Measurements from ENCODE around the gene ZBTB8B.
A peak's percentile ranks its signal among the peaks of the same experiment; 100 is the strongest.
"Not testable (repeated sequence)": the region's sequence is repeated elsewhere in the genome, so short reads cannot be mapped to it uniquely, and the experiment has no call there.

ZBTB8B gene

DNA sequence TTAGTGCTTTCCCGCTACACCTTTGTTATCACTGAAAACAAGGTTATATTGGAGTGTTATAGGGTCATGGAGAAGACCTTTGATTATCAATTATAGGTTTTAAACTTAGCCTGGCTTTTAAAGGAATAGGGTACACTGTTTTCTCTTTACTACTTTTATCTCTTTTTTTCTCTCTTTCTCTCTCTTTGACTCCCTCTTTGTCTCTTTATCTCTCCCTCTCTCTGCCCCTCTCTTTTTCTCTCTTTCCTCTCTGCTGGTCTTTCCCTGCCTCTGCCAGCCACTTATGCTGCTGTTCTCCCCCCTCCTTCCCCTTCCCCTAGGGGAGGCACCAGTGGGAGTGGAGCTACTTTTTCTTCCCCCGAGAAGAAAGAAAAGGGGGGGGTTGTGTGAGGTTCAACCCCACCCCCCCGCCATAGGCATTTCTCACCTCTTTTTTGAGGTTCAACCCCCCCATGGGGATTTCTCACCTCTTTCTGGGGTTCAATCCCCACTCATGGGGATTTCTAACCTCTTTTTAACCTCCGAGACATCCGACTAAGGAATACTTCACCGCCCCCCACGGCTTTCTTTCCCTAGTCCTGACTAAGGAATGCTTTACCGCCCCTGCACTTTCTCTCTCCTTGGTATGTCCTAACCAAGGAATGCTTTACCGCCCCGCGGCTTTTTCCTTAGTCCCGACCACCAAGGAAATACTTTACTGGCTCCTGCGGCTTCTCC lies 17.2 kb upstream of the ZBTB8B start:
- TF ChIP-seq, protein P1, sequence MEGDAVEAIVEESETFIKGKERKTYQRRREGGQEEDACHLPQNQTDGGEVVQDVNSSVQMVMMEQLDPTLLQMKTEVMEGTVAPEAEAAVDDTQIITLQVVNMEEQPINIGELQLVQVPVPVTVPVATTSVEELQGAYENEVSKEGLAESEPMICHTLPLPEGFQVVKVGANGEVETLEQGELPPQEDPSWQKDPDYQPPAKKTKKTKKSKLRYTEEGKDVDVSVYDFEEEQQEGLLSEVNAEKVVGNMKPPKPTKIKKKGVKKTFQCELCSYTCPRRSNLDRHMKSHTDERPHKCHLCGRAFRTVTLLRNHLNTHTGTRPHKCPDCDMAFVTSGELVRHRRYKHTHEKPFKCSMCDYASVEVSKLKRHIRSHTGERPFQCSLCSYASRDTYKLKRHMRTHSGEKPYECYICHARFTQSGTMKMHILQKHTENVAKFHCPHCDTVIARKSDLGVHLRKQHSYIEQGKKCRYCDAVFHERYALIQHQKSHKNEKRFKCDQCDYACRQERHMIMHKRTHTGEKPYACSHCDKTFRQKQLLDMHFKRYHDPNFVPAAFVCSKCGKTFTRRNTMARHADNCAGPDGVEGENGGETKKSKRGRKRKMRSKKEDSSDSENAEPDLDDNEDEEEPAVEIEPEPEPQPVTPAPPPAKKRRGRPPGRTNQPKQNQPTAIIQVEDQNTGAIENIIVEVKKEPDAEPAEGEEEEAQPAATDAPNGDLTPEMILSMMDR (IDR thresholded peaks at IDR 0.05; ENCODE audit: insufficient read depth, low read depth, low read length, missing control alignments), result no peak
- H3K4me3 ChIP-seq (ENCODE audit: low read length), result peak overlapping the region; percentile 20
- peak; percentile 38 for DNase-seq (ENCODE audit: low read depth)

DNA sequence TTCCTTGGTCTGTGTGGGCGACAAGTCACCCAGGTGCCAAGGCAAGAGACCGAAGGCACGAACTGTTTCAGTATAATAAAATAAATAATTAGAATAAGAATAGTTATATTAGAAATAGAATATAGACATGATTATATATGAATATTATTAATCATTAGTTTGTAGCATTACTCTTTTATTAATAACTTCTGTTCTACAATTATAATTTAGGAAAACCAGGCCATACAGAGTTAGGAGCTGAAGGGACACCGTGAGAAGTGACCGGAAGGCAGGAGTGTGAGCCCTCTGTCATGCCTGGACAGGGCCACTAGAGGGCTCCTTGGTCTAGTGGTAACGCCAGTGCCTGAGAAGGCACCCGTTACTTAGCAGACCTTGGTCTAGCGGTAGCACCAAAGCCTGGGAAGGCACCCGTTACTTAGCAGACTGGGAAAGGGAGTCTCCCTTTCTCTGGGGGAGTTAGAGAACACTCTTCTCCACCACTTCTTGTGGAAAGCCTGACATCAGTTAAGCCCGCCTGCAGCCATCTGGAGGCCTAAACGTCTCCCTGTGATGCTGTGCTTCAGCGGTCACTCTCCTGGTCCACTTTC lies 16.6 kb upstream of the ZBTB8B start:
- peak; percentile 70 for DNase-seq (ENCODE audit: low read depth)
- TF ChIP-seq, protein P1 (IDR thresholded peaks at IDR 0.05; ENCODE audit: insufficient read depth, low read depth, low read length, missing control alignments), result peak; percentile 84
- peak overlapping the region; percentile 20 for H3K4me3 ChIP-seq (ENCODE audit: low read length)

DNA sequence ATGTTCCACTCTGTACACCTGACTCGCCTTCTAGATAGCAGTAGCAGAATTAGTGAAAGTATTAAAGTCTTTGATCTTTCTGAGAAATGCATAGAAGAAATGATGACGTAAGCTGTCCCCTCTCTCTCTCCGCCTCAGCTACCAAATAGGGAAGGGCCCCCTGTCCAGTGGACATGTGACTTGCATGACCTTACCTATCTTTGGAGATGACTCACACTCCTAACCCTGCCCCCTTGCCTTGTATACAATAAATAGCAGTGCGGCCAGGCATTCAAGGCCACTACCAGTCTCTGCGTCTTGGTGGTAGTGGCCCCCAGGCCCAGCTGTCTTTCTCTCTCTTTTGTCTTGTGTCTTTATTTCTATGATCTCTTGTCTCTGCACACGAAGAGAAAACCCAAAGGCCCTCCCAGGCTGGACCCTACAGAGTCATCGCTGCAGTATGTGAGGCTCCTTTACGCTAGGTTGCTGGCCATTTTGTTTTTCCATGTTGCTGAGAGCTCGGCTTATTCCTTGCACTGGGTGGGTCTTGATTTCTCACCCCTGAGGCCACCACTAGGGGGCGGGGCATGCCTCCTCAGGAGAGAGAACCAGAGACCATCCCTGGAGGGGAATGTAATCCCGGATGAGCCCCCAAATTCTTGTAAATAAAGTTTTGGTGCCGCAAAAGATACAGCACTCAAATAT lies 16.0 kb upstream of the ZBTB8B start:
- no peak overlapping the region for H3K4me3 ChIP-seq (ENCODE audit: low read length)
- TF ChIP-seq, protein P1 (IDR thresholded peaks at IDR 0.05; ENCODE audit: insufficient read depth, low read depth, low read length, missing control alignments), result peak; percentile 1
- no peak for DNase-seq (ENCODE audit: low read depth)

DNA sequence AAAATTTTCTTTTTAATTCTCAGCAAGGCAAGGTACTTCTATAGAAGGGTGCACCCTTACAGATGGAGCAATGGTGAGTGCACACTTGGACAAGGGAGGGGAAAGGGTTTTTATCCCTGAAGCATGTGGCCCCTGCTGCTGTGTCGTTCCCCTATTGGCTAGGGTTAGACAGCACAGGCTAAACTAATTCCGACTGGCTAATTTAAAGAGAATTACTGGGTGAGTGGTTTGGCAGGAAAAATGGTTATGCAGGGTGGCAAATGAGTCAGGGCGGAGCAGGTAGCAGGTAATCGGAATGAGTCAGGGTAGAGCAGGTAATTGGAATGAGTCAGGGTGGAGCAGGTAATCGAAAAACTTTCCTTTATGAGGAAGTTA lies 15.4 kb upstream of the ZBTB8B start:
- not testable (repeated sequence) for H3K4me3 ChIP-seq (ENCODE audit: low read length)
- DNase-seq (ENCODE audit: low read depth), result peak; percentile 59

DNA sequence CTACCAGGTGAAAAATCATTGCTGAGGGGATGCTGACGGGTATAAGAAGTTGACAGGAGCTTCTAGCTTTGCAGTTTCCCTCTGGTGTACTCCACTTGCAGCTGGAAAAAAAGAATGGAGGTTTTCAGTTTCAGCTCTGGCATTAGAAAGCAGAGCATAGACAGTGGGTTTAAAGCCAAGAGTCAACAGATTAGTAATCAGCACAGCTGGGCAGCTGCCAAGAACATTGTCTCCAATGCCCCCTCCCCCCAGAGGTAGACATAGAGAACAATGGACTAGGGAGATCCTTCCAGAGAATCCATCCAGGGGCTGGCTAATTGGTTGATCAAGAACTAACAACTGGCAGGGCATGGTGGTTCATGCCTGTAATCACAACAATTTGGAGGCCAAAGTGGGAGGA lies 10.1 kb upstream of the ZBTB8B start:
- DNase-seq (ENCODE audit: low read depth), result peak; percentile 59
- H3K4me3 ChIP-seq (ENCODE audit: low read length), result no peak overlapping the region
- TF ChIP-seq, protein P1 (IDR thresholded peaks at IDR 0.05; ENCODE audit: insufficient read depth, low read depth, low read length, missing control alignments), result no peak

DNA sequence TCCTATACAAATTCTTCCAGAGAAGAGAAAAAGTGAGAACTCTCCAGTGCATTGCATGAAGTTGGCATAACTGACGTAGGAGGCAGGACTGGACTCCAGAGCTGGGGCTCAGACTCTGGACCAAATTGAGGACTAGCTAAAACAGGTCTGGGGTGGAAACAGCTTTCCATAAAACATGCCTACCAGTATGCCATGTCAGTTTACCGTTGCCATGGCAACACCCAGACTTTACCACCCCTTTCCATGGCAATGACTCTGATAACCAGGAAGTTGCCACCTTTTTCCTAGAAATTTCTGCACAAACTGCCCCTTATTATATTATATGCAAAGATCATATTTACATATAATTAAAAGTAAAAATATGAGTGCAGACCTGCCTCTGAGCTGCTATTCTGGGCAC lies 8.9 kb upstream of the ZBTB8B start:
- no peak for DNase-seq (ENCODE audit: low read depth)
- no peak overlapping the region for H3K4me3 ChIP-seq (ENCODE audit: low read length)
- TF ChIP-seq, protein P1 (IDR thresholded peaks at IDR 0.05; ENCODE audit: insufficient read depth, low read depth, low read length, missing control alignments), result no peak

DNA sequence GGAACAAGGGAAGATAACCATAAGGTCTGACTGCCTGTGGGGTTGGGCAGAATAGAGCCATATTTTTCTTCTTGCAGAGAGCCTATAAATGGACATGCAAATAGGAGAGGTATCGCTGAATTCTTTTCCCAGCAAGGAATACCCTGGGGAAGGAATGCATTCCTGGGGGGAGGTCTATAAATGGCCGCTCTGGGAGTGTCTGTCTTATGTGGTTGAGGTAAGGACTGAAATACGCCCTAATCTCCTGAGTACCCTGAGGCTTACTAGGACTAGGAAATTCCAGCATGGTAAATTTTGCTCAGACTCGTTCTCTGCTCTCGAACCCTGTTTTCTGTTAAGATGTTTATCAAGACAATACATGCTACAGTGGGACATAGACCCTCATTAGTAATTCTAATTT lies 6.1 kb upstream of the ZBTB8B start:
- H3K4me3 ChIP-seq (ENCODE audit: low read length); DNase-seq (ENCODE audit: low read depth): not testable (repeated sequence)

DNA sequence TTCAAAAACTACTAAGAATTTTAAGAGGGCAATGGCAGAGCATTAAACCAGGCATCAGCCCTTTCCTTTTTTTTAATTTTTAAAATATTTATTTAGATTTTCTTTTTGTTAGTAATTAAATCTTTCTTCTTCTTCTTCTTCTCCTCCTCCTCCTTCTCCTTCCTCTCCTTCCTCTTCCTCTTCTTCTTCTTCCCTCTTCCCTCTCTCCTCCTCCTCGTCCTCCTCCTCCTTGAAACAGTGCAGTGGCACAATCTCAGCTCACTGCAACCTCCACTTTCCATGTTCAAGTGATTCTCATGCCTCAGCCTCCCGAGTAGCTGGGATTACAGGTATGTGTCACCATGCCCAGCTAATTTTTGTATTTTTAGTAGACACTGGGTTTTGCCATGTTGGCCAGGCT lies 1.9 kb upstream of the ZBTB8B start:
- DNase-seq (ENCODE audit: low read depth); H3K4me3 ChIP-seq (ENCODE audit: low read length): not testable (repeated sequence)

All from epithelial cell of esophagus (primary cell).